HepG2 (cell line): ENCODE results near the gene SLC16A11. TPM values are rescaled to one million over a fixed set of nuclear protein-coding genes. Genes with fewer than 3 reads are reported as not detected.

ENCODE experiments used
- ATM ChIP-seq: fragments of 450-650 bp; IDR thresholded peaks from 2 replicates; pipeline ENCODE4 v1.7.1; 2017; ENCODE audit warnings: mild to moderate bottlenecking, borderline replicate concordance
- FIP1L1 ChIP-seq: fragments of 200-400 bp; formaldehyde crosslinking; IDR thresholded peaks from 2 replicates; pipeline ENCODE4 v1.6.1; 2018; ENCODE audit warnings: low read depth, mild to moderate bottlenecking, low read length, moderate library complexity, borderline replicate concordance; ENCODE audit not compliant: insufficient read depth
- FOSL2 ChIP-seq: sonication (generic); formaldehyde crosslinking; IDR thresholded peaks from 2 replicates; pipeline ENCODE4 v1.4.0; 2020; ENCODE audit warnings: missing genetic modification reagents
- MATR3 ChIP-seq: sonication (generic); formaldehyde crosslinking; IDR thresholded peaks from 2 replicates; pipeline ENCODE4 v1.4.0; 2020; ENCODE audit warnings: missing genetic modification reagents
- NRL ChIP-seq: sonication (generic); formaldehyde crosslinking; IDR thresholded peaks from 2 replicates; pipeline ENCODE4 v1.5.0; 2020; ENCODE audit warnings: missing genetic modification reagents, mild to moderate bottlenecking, moderate library complexity, borderline replicate concordance
- RBM22 ChIP-seq: fragments of 200-400 bp; formaldehyde crosslinking; optimal IDR thresholded peaks from 2 replicates; pipeline ENCODE3; 2017; ENCODE audit warnings: mild to moderate bottlenecking, low read length, moderate library complexity
- SRSF4 ChIP-seq: fragments of 200-400 bp; formaldehyde crosslinking; IDR thresholded peaks from one replicate; pipeline ENCODE4 v1.6.1; 2018; ENCODE audit warnings: mild to moderate bottlenecking, low read depth, low read length, moderate library complexity; ENCODE audit not compliant: poor library complexity, severe bottlenecking
- XBP1 ChIP-seq: sonication (generic); formaldehyde crosslinking; IDR thresholded peaks from 2 replicates; pipeline ENCODE4 v1.5.0; 2020; ENCODE audit warnings: missing genetic modification reagents
- ZKSCAN1 ChIP-seq: fragments of 150-350 bp; IDR thresholded peaks from 2 replicates; pipeline ENCODE4 v1.6.1; 2014; ENCODE audit warnings: low read length
- ZNF432 ChIP-seq: sonication (generic); formaldehyde crosslinking; IDR thresholded peaks from 2 replicates; pipeline ENCODE4 v1.5.0; 2020; ENCODE audit warnings: missing genetic modification reagents, mild to moderate bottlenecking, borderline replicate concordance
- ZNF766 ChIP-seq: sonication (generic); formaldehyde crosslinking; IDR thresholded peaks from 2 replicates; pipeline ENCODE4 v1.5.0; 2020; ENCODE audit warnings: missing genetic modification reagents, borderline replicate concordance
- polyA plus RNA-seq, 8 experiments: library from polyadenylated mRNA; depleted of rRNA in 3 of 8; stranded (reverse) in 7 of 8; unstranded in 1 of 8; fragments of >200 nt; fragmentation: Illumina TruSeq in 4 of 8; extraction: Trizol in 4 of 8; gene quantifications; 2 replicates each; pipeline versions ENCODE4 v1.2.1 to v1.2.3, GENCODE V29; 2011 to 2016; ENCODE audit warnings: low read depth in 4 of 8, missing spikeins in 1 of 8, mixed read lengths in 1 of 8; ENCODE audit not compliant: insufficient read depth in 1 of 8
- total RNA-seq, 5 experiments: library from RNA; depleted of rRNA; stranded (reverse); fragments of >200 nt; fragmentation: Illumina TruSeq; extraction: Trizol; gene quantifications; 2 replicates each; pipeline ENCODE4 v1.2.3, GENCODE V29; 2016; ENCODE audit warnings: low read depth in 1 of 5
- TF ChIP-seq, protein P1 (sequence below): sonication (generic); formaldehyde crosslinking; IDR thresholded peaks from 2 replicates; pipeline ENCODE4 v1.5.1; 2020; ENCODE audit warnings: missing genetic modification reagents, mild to moderate bottlenecking, borderline replicate concordance
- TF ChIP-seq, protein P2 (sequence below): fragments of 450-650 bp; IDR thresholded peaks from 2 replicates; pipeline ENCODE4 v1.6.1; 2017
- TF ChIP-seq, protein P3 (sequence below): fragments of 450-650 bp; IDR thresholded peaks from 2 replicates; pipeline ENCODE4 v1.6.1; 2016
- TF ChIP-seq, protein P4 (sequence below): sonication (generic); formaldehyde crosslinking; IDR thresholded peaks from 2 replicates; pipeline ENCODE4 v1.5.1; 2020; ENCODE audit warnings: mild to moderate bottlenecking, moderate library complexity, missing genetic modification reagents
- TF ChIP-seq, protein P5 (sequence below): sonication (generic); formaldehyde crosslinking; IDR thresholded peaks from 2 replicates; pipeline ENCODE4 v1.5.0; 2020; ENCODE audit warnings: missing genetic modification reagents, mild to moderate bottlenecking, borderline replicate concordance
- TF ChIP-seq, protein P6 (sequence below): sonication (generic); formaldehyde crosslinking; IDR thresholded peaks from 2 replicates; pipeline ENCODE4 v1.5.0; 2020; ENCODE audit warnings: mild to moderate bottlenecking, missing genetic modification reagents, borderline replicate concordance

The SLC16A11 gene
- total and polyA plus RNA-seq, 2 of the 13 experiments (the other 11 are each of a cell fraction or from before 2014, with no cell fraction given) = not detected

DNA sequence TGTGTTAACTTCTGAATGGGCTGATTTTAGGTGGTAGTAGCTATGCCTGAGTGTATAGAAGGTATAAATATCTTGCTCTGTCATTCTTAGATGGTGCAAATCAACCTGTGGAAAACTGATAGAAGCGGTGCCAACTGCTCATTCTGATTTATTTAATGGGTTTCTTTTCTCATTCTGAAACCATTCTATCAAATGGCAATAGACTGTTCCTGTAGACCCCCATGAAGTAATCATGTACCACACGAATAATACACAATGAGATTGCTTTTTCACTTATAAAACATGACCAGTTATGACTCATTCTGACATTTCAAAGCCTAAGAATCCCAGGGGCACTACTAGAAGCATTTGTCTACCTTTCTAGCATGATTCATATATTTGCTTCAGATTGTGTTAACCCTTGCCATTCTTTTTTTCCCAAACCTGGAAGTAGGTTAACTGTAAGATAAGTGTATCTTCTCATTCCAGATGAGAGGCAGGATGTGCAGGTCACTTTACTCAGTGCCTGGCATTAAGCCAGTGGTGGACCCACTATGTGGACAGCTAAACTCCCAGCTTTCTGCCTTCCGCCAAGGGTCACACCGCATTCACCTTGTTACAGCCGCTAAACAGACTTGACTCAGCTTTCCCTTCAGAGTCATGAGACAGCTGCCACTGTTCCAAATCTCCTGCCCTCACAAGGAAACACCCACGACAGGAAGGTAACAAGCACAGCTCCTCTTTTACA is 16.4 kb upstream of the SLC16A11 start (continued):
- TF ChIP-seq, protein P1, sequence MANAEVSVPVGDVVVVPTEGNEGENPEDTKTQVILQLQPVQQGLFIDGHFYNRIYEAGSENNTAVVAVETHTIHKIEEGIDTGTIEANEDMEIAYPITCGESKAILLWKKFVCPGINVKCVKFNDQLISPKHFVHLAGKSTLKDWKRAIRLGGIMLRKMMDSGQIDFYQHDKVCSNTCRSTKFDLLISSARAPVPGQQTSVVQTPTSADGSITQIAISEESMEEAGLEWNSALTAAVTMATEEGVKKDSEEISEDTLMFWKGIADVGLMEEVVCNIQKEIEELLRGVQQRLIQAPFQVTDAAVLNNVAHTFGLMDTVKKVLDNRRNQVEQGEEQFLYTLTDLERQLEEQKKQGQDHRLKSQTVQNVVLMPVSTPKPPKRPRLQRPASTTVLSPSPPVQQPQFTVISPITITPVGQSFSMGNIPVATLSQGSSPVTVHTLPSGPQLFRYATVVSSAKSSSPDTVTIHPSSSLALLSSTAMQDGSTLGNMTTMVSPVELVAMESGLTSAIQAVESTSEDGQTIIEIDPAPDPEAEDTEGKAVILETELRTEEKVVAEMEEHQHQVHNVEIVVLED (CRISPR knock-in tag) = no peak
- TF ChIP-seq FIP1L1 = no peak
- no peak for TF ChIP-seq MATR3 (CRISPR knock-in tag)
- TF ChIP-seq, protein P2, sequence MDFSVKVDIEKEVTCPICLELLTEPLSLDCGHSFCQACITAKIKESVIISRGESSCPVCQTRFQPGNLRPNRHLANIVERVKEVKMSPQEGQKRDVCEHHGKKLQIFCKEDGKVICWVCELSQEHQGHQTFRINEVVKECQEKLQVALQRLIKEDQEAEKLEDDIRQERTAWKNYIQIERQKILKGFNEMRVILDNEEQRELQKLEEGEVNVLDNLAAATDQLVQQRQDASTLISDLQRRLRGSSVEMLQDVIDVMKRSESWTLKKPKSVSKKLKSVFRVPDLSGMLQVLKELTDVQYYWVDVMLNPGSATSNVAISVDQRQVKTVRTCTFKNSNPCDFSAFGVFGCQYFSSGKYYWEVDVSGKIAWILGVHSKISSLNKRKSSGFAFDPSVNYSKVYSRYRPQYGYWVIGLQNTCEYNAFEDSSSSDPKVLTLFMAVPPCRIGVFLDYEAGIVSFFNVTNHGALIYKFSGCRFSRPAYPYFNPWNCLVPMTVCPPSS = no peak
- no peak for TF ChIP-seq ZNF766 (CRISPR knock-in tag)
- TF ChIP-seq ATM = no peak
- TF ChIP-seq, protein P3, sequence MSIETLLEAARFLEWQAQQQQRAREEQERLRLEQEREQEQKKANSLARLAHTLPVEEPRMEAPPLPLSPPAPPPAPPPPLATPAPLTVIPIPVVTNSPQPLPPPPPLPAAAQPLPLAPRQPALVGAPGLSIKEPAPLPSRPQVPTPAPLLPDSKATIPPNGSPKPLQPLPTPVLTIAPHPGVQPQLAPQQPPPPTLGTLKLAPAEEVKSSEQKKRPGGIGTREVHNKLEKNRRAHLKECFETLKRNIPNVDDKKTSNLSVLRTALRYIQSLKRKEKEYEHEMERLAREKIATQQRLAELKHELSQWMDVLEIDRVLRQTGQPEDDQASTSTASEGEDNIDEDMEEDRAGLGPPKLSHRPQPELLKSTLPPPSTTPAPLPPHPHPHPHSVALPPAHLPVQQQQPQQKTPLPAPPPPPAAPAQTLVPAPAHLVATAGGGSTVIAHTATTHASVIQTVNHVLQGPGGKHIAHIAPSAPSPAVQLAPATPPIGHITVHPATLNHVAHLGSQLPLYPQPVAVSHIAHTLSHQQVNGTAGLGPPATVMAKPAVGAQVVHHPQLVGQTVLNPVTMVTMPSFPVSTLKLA = no peak
- no peak for TF ChIP-seq RBM22
- no peak for TF ChIP-seq NRL (CRISPR knock-in tag)
- no peak for TF ChIP-seq ZNF432 (CRISPR knock-in tag)
- TF ChIP-seq, protein P4, sequence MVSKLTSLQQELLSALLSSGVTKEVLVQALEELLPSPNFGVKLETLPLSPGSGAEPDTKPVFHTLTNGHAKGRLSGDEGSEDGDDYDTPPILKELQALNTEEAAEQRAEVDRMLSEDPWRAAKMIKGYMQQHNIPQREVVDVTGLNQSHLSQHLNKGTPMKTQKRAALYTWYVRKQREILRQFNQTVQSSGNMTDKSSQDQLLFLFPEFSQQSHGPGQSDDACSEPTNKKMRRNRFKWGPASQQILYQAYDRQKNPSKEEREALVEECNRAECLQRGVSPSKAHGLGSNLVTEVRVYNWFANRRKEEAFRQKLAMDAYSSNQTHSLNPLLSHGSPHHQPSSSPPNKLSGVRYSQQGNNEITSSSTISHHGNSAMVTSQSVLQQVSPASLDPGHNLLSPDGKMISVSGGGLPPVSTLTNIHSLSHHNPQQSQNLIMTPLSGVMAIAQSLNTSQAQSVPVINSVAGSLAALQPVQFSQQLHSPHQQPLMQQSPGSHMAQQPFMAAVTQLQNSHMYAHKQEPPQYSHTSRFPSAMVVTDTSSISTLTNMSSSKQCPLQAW = no peak
- TF ChIP-seq ZKSCAN1 = peak; percentile 83
- TF ChIP-seq, protein P5, sequence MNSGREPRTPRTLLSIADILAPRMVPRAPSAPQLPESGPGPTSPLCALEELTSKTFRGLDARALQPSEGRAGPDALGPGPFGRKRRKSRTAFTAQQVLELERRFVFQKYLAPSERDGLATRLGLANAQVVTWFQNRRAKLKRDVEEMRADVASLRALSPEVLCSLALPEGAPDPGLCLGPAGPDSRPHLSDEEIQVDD = no peak
- TF ChIP-seq XBP1 (CRISPR knock-in tag) = no peak
- TF ChIP-seq, protein P6, sequence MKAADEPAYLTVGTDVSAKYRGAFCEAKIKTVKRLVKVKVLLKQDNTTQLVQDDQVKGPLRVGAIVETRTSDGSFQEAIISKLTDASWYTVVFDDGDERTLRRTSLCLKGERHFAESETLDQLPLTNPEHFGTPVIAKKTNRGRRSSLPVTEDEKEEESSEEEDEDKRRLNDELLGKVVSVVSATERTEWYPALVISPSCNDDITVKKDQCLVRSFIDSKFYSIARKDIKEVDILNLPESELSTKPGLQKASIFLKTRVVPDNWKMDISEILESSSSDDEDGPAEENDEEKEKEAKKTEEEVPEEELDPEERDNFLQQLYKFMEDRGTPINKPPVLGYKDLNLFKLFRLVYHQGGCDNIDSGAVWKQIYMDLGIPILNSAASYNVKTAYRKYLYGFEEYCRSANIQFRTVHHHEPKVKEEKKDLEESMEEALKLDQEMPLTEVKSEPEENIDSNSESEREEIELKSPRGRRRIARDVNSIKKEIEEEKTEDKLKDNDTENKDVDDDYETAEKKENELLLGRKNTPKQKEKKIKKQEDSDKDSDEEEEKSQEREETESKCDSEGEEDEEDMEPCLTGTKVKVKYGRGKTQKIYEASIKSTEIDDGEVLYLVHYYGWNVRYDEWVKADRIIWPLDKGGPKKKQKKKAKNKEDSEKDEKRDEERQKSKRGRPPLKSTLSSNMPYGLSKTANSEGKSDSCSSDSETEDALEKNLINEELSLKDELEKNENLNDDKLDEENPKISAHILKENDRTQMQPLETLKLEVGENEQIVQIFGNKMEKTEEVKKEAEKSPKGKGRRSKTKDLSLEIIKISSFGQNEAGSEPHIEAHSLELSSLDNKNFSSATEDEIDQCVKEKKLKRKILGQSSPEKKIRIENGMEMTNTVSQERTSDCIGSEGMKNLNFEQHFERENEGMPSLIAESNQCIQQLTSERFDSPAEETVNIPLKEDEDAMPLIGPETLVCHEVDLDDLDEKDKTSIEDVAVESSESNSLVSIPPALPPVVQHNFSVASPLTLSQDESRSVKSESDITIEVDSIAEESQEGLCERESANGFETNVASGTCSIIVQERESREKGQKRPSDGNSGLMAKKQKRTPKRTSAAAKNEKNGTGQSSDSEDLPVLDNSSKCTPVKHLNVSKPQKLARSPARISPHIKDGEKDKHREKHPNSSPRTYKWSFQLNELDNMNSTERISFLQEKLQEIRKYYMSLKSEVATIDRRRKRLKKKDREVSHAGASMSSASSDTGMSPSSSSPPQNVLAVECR (CRISPR knock-in tag) = no peak
- TF ChIP-seq FOSL2 = 0 out of 2 replicates have a peak, but pooled peaks have one; percentile 22
- TF ChIP-seq SRSF4 = no peak
